ENCODE data around the gene COG2. TPM values are rescaled to one million over a fixed set of nuclear protein-coding genes. Genes with fewer than 3 reads are reported as not detected.
"Not testable (repeated sequence)": the region's sequence is repeated elsewhere in the genome, so short reads cannot be mapped to it uniquely, and the experiment has no call there.

The COG2 gene
- total RNA-seq, 1 donor from 2014 or later = 26.7 TPM

DNA sequence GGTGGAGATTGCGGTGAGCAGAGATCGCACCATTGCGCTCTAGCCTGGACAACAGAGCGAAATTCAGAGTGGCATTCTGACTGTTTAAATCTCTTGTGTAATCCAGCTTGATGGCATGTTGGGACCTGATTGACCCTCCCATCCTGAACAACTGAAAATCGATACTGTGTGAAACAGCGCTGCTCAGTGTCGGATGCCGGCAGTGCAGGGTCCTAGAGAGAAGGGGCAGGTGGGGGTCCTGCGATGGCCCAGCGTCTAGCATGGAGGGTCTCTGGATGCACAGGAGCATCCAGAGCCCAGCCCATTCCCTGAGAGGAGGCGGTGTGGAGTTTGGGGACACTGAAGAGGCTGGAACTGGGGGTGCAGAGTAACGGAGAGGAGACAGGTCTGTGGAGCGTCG lies 55.8 kb downstream of the COG2 start:
- intact Hi-C loops (cut with DNase I) = no loop called here
- TF ChIP-seq, protein P1, sequence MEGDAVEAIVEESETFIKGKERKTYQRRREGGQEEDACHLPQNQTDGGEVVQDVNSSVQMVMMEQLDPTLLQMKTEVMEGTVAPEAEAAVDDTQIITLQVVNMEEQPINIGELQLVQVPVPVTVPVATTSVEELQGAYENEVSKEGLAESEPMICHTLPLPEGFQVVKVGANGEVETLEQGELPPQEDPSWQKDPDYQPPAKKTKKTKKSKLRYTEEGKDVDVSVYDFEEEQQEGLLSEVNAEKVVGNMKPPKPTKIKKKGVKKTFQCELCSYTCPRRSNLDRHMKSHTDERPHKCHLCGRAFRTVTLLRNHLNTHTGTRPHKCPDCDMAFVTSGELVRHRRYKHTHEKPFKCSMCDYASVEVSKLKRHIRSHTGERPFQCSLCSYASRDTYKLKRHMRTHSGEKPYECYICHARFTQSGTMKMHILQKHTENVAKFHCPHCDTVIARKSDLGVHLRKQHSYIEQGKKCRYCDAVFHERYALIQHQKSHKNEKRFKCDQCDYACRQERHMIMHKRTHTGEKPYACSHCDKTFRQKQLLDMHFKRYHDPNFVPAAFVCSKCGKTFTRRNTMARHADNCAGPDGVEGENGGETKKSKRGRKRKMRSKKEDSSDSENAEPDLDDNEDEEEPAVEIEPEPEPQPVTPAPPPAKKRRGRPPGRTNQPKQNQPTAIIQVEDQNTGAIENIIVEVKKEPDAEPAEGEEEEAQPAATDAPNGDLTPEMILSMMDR (IDR thresholded peaks at IDR 0.05) = no peak

DNA sequence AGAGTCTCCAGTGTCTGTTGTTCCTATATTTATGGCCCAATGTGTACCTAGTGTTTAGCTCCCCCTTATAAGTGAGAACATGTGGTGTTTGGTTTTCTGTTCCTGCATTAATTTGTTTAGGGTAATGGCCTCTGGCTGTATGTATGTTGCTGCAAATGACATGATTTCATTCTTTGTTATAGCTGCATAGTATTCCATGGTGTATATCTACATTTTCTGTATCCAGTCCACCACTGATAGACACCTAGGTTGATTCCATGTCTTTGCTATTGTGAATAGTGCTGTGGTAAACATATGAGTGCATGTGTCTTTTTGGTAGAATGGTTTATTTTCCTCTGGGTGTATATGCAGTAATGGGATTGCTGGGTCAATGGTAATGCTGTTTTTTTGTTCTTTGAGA lies 56.7 kb downstream of the COG2 start:
- H3K9me3 ChIP-seq; H3K27me3 ChIP-seq; intact Hi-C loops (cut with DNase I); H3K36me3 ChIP-seq; H3K27ac ChIP-seq; H3K4me1 ChIP-seq; H3K4me3 ChIP-seq; ATAC-seq; DNase-seq: not testable (repeated sequence)

More for the DNA sequence above, 55.8 kb downstream of the COG2 start:
- no peak for ATAC-seq
- Histone ChIP-seq H3K9me3 (no peaks in the 10 kb centered on the region), H3K4me3 (no peak overlapping the region), H3K4me1 (no peaks in the 10 kb centered on the region), H3K27me3 (no peaks in the 10 kb centered on the region), H3K36me3 (peaks cover 10% of the 10 kb centered on the region), H3K27ac (no peak overlapping the region)
- DNase-seq = no peak

GRCh38 chr1:230699716-230700115 lies 57.4 kb downstream of the COG2 start:
- TF ChIP-seq, protein P1 (IDR thresholded peaks at IDR 0.05) = no peak
- no peak for ATAC-seq
- intact Hi-C loops (cut with DNase I) = no loop called here

GRCh38 chr1:230700132-230700531 lies 57.9 kb downstream of the COG2 start:
- no peak for ATAC-seq
- TF ChIP-seq, protein P1 (IDR thresholded peaks at IDR 0.05) = no peak
- Histone ChIP-seq H3K4me1 (no peaks in the 10 kb centered on the region), H3K9me3 (no peaks in the 10 kb centered on the region), H3K4me3 (no peak overlapping the region), H3K36me3 (no peaks in the 10 kb centered on the region), H3K27me3 (no peaks in the 10 kb centered on the region), H3K27ac (no peak overlapping the region)
- DNase-seq = no peak
- intact Hi-C loops (cut with DNase I) = no loop called here

More at GRCh38 chr1:230699716-230700115, 57.4 kb downstream of the COG2 start:
- no peaks in the 10 kb centered on the region for H3K9me3 ChIP-seq
- H3K4me3 ChIP-seq = no peak overlapping the region
- H3K36me3 ChIP-seq = no peaks in the 10 kb centered on the region
- H3K4me1 ChIP-seq = no peaks in the 10 kb centered on the region
- no peaks in the 10 kb centered on the region for H3K27me3 ChIP-seq
- no peak for DNase-seq
- H3K27ac ChIP-seq = no peak overlapping the region

- H3K4me1 ChIP-seq = no peaks in the 10 kb centered on the region
- intact Hi-C loops (cut with DNase I) = no loop called here
- ATAC-seq (no peak), DNase-seq (no peak)
- no peaks in the 10 kb centered on the region for H3K9me3 ChIP-seq
- H3K27me3 ChIP-seq = no peaks in the 10 kb centered on the region
- H3K4me3 ChIP-seq = no peak overlapping the region
- H3K27ac ChIP-seq = no peak overlapping the region
- no peaks in the 10 kb centered on the region for H3K36me3 ChIP-seq
- TF ChIP-seq, protein P1 (IDR thresholded peaks at IDR 0.05) = no peak
Observed at GRCh38 chr1:230701434-230701833, 59.2 kb downstream of the COG2 start.

DNA sequence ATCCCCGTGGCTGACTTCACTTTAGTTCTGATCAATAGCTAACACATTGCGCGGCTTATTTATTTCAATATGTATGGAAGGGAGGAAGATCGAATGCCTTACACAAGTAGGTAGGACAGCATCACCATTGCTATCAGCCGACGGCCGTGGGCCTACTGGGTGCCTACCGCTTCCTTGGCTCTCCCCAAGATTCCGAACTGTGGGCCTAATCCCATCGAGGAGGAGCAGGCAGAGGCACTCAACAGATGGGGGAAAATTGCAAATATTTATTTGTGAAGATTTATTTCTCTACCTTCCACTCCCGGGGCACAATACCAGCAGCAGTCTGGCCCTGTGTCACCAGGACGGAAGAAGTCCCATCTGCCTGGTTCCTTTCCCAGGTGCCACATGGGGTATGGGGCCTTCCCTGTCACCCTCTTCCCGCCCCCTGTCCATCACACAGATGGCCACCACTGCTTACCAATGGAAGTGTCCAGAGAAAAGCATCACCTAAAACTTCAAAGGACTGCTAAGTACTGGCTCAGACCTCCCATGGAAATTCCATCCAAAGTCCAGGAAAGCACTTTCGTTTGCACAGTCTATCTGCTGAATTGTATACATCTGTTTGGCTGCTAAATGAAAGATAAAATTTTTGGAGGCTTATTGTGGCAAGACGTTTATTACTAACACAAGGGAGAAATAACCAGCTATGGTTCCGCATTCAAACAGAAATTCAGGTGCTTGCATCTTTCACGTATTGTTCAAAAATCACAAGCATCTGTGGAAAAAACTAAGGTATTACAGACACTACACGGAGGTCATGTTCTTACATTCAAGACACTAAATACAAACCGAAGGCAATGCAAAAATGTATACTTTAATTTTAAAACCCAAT lies 59.9 kb downstream of the COG2 start:
- intact Hi-C loops (cut with DNase I) = no loop called here
- Histone ChIP-seq H3K27me3 (no peaks in the 10 kb centered on the region), H3K36me3 (no peaks in the 10 kb centered on the region), H3K4me1 (no peaks in the 10 kb centered on the region), H3K9me3 (no peaks in the 10 kb centered on the region), H3K4me3 (no peak overlapping the region), H3K27ac (no peak overlapping the region)
- no peak for DNase-seq
- no peak for ATAC-seq
- TF ChIP-seq, protein P1 (IDR thresholded peaks at IDR 0.05) = no peak

Measured in upper lobe of right lung (tissue), 1 donor.